ENCODE results near the gene SRL. TPM values are rescaled to one million over a fixed set of nuclear protein-coding genes. Genes with fewer than 3 reads are reported as not detected.

SRL gene
- total and polyA plus RNA-seq, 4 donors = 0.14 to 0.22 (median 0.17) TPM

GRCh38 chr16:4166821-4167220 lies 75.1 kb downstream of the SRL start (continued):
- TF ChIP-seq, protein P1, sequence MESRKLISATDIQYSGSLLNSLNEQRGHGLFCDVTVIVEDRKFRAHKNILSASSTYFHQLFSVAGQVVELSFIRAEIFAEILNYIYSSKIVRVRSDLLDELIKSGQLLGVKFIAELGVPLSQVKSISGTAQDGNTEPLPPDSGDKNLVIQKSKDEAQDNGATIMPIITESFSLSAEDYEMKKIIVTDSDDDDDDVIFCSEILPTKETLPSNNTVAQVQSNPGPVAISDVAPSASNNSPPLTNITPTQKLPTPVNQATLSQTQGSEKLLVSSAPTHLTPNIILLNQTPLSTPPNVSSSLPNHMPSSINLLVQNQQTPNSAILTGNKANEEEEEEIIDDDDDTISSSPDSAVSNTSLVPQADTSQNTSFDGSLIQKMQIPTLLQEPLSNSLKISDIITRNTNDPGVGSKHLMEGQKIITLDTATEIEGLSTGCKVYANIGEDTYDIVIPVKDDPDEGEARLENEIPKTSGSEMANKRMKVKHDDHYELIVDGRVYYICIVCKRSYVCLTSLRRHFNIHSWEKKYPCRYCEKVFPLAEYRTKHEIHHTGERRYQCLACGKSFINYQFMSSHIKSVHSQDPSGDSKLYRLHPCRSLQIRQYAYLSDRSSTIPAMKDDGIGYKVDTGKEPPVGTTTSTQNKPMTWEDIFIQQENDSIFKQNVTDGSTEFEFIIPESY (IDR thresholded peaks at IDR 0.05) = no peak
- TF ChIP-seq JUND (IDR thresholded peaks at IDR 0.05) = no peak

DNA sequence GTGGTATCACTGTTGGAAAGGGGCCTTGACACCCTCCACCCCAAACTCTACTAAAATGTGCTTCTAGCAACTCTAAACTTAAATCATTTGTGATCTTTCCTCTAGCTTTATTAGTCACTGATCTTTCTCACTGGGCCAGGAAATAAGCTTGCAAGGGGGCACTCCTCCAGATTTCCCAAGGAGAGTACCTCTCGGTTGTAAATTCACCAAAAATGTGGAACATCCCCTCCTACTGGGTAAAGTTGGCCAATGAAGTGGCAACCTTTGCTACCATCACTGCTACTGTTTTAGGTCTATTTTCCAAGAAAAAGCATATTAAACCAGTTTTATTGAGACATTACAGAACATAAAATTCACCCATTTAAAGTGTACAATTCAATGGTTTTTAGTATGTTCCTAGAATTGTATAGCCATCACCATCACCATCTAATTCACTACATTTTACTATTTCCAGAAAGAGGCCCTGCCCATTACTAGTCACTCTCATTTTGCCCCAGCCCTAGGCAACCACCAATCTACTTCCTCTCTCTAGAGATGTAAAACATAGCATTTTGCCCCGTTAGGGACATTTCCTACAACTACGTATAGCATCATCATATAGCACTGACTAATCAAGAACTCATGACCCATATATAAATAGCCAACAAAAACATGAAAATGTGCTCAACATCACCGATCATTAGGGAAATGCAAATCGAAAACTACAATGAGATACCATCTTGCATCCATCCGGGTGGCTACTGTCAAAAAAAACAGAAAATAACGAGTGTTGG lies 81.0 kb downstream of the SRL start:
- Histone ChIP-seq H3K27ac (ENCODE audit: low read depth in 1 of 2, low read length in 2 of 2) (no peak overlapping the region), H3K9ac (ENCODE audit: low read depth in 1 of 2, low read length in 2 of 2) (no peak overlapping the region), H3K27me3 (ENCODE audit: control insufficient read depth in 4 of 4, insufficient read depth in 4 of 4, low read length in 3 of 4) (no peaks in the 10 kb centered on the region), H3K4me3 (ENCODE audit: low read depth in 1 of 3, low read length in 3 of 3) (no peak overlapping the region), H3K9me3 (ENCODE audit: control insufficient read depth in 4 of 4, low read length in 3 of 4) (no peaks in the 10 kb centered on the region), H3K36me3 (ENCODE audit: control insufficient read depth in 4 of 4, insufficient read depth in 3 of 4, low read depth in 1 of 4, low read length in 3 of 4) (no peaks in the 10 kb centered on the region), H3K4me1 (ENCODE audit: control insufficient read depth in 4 of 4, insufficient read depth in 4 of 4, low read length in 3 of 4) (no peaks in the 10 kb centered on the region)
- DNase-seq (ENCODE audit: low spot score) = no peak
- WGBS = 87% methylated on average over 7 of the region's 7 CpGs
- TF ChIP-seq RAD21 (IDR thresholded peaks at IDR 0.05) (peak in 1 of 2 donors; percentile 20), RXRA (IDR thresholded peaks at IDR 0.05) (no peak)

GRCh38 chr16:4159726-4160125 lies 82.2 kb downstream of the SRL start:
- no peak for DNase-seq (ENCODE audit: low spot score)
- TF ChIP-seq EGR1 (IDR thresholded peaks at IDR 0.05; ENCODE audit: low read depth in 2 of 2) (no peak), SP1 (IDR thresholded peaks at IDR 0.05) (no peak), MAX (IDR thresholded peaks at IDR 0.05) (no peak), HNF4A (conservative IDR thresholded peaks at IDR 0.05) (no peak)
- TF ChIP-seq, protein P2, sequence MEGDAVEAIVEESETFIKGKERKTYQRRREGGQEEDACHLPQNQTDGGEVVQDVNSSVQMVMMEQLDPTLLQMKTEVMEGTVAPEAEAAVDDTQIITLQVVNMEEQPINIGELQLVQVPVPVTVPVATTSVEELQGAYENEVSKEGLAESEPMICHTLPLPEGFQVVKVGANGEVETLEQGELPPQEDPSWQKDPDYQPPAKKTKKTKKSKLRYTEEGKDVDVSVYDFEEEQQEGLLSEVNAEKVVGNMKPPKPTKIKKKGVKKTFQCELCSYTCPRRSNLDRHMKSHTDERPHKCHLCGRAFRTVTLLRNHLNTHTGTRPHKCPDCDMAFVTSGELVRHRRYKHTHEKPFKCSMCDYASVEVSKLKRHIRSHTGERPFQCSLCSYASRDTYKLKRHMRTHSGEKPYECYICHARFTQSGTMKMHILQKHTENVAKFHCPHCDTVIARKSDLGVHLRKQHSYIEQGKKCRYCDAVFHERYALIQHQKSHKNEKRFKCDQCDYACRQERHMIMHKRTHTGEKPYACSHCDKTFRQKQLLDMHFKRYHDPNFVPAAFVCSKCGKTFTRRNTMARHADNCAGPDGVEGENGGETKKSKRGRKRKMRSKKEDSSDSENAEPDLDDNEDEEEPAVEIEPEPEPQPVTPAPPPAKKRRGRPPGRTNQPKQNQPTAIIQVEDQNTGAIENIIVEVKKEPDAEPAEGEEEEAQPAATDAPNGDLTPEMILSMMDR (IDR thresholded peaks at IDR 0.05; ENCODE audit: low read depth, low read length, missing input control) = no peak
- TF ChIP-seq, protein P1 (IDR thresholded peaks at IDR 0.05) = no peak
- no peaks in the 10 kb centered on the region for H3K4me1 ChIP-seq (ENCODE audit: control insufficient read depth in 4 of 4, insufficient read depth in 4 of 4, low read length in 3 of 4)
- no peak overlapping the region for H3K27ac ChIP-seq (ENCODE audit: low read depth in 1 of 2, low read length in 2 of 2)
- no peaks in the 10 kb centered on the region for H3K9me3 ChIP-seq (ENCODE audit: control insufficient read depth in 4 of 4, low read length in 3 of 4)
- no peaks in the 10 kb centered on the region for H3K27me3 ChIP-seq (ENCODE audit: control insufficient read depth in 4 of 4, insufficient read depth in 4 of 4, low read length in 3 of 4)
- 96% methylated on average over 17 of the region's 17 CpGs for WGBS
- H3K9ac ChIP-seq (ENCODE audit: low read depth in 1 of 2, low read length in 2 of 2) = no peak overlapping the region
- no peak overlapping the region for H3K4me3 ChIP-seq (ENCODE audit: low read depth in 1 of 3, low read length in 3 of 3)
- H3K36me3 ChIP-seq (ENCODE audit: control insufficient read depth in 4 of 4, insufficient read depth in 3 of 4, low read depth in 1 of 4, low read length in 3 of 4) = no peaks in the 10 kb centered on the region

Data from liver (tissue), 9 donors.